Activated naive CD4-positive, alpha-beta T cell treated with anti-CD3 and anti-CD28 coated beads, Interleukin-2, amount 10 ng/mL, durations not matched to agents 7 days and 5 days (primary cell): Measurements from ENCODE around the gene SUGCT.
A peak's percentile ranks its signal among the peaks of the same experiment; 100 is the strongest.
"Not testable (repeated sequence)": the region's sequence is repeated elsewhere in the genome, so short reads cannot be mapped to it uniquely, and the experiment has no call there.

ENCODE experiments used
- CTCF ChIA-PET: fragments of 350-600 bp; sonication (Branson Sonifier 250); formaldehyde crosslinking; loops from one replicate; lab custom pipeline; 2021; ENCODE audit warnings: antibody characterized with exemption; lab: Charles Lee
- DNase-seq: peaks from one replicate; pipeline ENCODE4 v3.0.0-alpha.2; 2020
- H3K27ac Mint-ChIP-seq: one replicate; pipeline ENCODE4 v1.8.0; 2021; ENCODE audit warnings: mild to moderate bottlenecking, moderate library complexity, mixed read lengths
- H3K27me3 Mint-ChIP-seq: one replicate; pipeline ENCODE4 v1.8.0; 2021; ENCODE audit warnings: mild to moderate bottlenecking, mixed read lengths
- H3K36me3 Mint-ChIP-seq: one replicate; pipeline ENCODE4 v1.8.0; 2021; ENCODE audit warnings: mixed read lengths
- H3K4me1 Mint-ChIP-seq: one replicate; pipeline ENCODE4 v1.8.0; 2021; ENCODE audit warnings: mixed read lengths
- H3K4me3 Mint-ChIP-seq: one replicate; pipeline ENCODE4 v1.8.0; 2021; ENCODE audit warnings: mild to moderate bottlenecking, moderate library complexity, mixed read lengths
- H3K9me3 Mint-ChIP-seq: one replicate; pipeline ENCODE4 v1.8.0; 2021; ENCODE audit warnings: mixed read lengths

SUGCT gene

DNA sequence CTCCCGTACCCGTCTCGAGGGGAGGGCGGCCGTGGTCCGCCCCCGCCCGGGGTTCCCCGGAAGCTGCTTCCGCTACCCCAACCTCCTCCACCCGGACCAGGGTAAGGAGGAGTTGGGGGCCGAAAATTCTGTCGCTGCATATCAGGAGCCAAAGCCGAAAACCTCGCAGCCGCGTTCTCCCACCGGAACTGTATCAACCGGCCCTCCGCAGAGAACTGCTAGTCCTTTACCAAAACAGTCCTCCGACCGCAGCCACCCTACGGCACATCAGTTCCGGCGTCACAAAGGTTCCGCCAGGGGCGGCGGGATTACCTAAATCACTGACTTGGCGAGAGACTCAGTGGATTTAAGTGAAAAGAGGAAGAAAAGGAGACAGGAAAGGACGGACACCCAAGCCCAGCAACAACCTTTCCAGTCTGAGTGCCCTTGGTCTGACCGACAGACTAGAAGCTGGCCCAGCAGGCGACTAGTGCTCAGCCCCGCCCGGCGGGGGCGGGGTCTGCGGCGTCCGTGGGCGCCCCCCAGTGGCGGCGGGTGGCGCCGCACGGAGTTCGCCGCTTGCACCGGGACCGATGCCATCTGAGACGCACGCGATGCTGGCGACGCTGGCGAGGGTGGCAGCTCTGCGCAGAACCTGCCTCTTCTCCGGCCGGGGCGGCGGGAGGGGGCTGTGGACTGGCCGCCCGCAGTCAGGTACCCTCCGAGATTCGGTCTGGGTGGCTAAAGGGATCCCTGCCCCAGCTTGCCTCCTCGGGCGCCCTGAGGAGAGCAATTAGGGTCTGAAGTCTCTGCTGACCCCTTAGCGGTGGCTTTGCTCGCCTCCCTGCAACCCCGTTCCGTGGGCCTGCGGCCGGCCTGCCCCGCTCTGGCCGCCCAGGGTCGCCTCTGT is at the start of gene SUGCT, which contains the start of gene MPLKIP:
SUGCT (plus strand) TSS at position 578 of the 889 bp plus-strand sequence.
MPLKIP (minus strand) TSS at position 195 of the 889 bp plus-strand sequence; CDS start at position 140, 55 bp downstream.
- Mint-ChIP-seq H3K27ac (peak within 1 kb of the TSS; percentile 95), H3K27me3 (peaks cover 21% of the 10 kb centered on the region), H3K4me3 (peak within 1 kb of the TSS; percentile 92), H3K9me3 (no peaks in the 10 kb centered on the region), H3K36me3 (peaks cover 9% of the 10 kb centered on the region), H3K4me1 (peaks cover 23% of the 10 kb centered on the region)
- CTCF ChIA-PET, result interaction anchor here (0.8 to 1.8 kb wide), 4 partner anchors 10 to 402 kb away, joined by 3 to 6 read pairs (median 4); no protein-coding TSS in a partner anchor
- DNase-seq, result peak; percentile 87

DNA sequence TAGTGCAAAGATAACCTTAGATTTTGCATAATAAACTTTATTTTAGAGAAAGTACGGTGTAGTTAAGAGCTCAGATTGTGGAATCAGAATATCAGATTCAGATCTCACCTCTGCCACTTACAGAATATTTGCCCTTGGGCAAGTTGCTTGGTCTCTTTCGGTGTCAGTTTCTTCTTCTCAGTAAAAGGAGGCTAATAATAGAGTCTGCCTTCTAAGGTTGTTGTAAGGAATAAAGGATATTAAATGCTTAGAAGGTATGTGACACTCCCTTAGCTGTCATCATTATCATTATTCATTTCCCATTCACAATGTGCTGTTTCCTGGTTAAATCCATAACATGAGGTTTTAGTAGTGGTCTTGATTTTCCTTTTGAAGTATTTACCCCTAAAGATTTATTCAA is 42.6 kb upstream of the SUGCT start:
- H3K36me3 Mint-ChIP-seq, result peaks cover 50% of the 10 kb centered on the region
- no peaks in the 10 kb centered on the region for H3K9me3 Mint-ChIP-seq
- H3K27me3 Mint-ChIP-seq, result no peaks in the 10 kb centered on the region
- no peak overlapping the region for H3K4me3 Mint-ChIP-seq
- H3K27ac Mint-ChIP-seq, result no peak overlapping the region
- no peaks in the 10 kb centered on the region for H3K4me1 Mint-ChIP-seq
- CTCF ChIA-PET, result no interaction called here
- no peak for DNase-seq

DNA sequence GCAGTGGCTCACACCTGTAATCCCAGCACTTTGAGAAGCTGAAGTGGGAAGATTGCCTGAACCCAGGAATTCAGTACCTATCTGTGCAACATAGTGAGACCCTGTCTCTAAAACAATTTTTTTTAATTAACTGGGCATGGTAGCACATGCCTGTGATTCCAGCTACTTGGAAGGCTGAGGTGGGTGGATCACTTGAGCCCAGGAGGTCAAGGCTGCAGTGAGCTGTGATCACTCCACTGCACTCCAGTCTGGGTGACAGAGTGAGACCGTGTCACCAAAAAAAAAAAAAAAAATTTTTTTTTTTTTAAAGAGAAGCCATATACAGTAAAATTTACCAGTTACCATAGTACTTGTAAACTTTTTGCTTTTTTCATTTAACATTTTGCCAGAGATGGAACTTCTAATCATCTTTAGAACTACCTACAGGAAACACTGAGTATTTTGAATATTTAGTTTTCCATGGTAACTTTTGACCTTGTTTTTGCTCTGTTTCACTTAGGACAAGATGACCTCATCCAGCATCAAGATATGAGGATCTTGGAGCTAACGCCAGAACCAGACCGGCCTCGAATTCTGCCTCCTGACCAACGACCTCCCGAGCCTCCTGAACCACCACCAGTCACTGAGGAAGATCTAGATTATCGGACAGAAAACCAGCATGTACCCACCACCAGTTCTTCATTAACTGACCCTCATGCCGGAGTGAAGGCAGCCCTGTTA is 41.0 kb upstream of the SUGCT start:
- Mint-ChIP-seq H3K4me3 (no peak overlapping the region), H3K27me3 (no peaks in the 10 kb centered on the region), H3K27ac (no peak overlapping the region), H3K36me3 (peaks cover 39% of the 10 kb centered on the region), H3K4me1 (no peaks in the 10 kb centered on the region), H3K9me3 (no peaks in the 10 kb centered on the region)
- CTCF ChIA-PET, result no interaction called here
- no peak for DNase-seq

DNA sequence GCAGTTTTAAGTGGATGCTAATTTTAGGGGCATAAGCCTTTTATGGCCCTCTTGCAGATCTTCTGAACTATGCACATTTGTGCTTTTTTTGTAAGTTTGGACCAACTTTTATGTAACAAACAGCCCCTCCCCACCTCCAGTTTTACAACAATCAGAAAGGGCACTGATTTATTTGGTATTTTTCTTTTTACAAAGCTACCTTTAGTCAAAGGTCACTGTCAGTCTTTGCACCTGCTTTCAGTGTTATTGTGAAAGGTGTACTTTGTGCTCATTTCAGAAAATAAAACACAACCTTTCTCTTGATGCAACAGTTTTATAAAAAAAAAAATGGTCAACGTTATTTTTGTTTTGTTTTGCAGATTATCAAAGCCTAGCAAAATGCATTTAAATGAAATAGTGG is 39.6 kb upstream of the SUGCT start:
- Mint-ChIP-seq H3K4me1 (no peaks in the 10 kb centered on the region), H3K9me3 (no peaks in the 10 kb centered on the region), H3K27me3 (no peaks in the 10 kb centered on the region), H3K27ac (no peak overlapping the region), H3K4me3 (no peak overlapping the region), H3K36me3 (peaks cover 31% of the 10 kb centered on the region)
- DNase-seq, result no peak
- CTCF ChIA-PET, result no interaction called here

DNA sequence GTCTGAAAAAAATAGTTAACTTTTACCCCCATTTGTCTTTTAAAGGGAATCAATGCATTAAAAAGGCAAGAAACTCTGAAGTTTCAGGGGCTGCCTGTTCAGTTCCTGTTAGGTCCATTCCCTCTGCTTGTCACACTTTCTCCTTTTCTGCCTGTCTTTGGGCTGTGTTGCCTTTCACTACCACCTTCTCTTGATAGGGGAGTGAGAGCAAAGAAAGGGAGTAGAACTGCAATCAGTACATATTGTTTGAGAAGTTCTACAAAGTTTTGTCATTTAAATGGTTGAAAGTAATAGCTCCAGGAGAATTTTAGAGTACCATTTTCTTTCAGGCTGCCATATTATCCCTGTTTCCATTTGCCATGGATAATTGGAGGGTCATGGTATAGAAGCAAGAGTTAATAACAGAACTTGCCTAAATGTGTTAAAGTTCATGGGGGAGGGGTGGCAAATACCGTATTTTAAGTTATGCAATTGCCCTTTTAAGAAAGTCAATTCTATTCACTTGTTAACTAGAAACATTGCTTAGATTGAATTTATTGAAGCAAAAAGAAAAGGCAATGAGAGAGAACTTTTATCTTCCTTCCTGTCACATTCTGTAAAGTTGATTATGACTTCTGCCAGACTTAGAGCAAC is 39.0 kb upstream of the SUGCT start:
- Mint-ChIP-seq H3K27ac (no peak overlapping the region), H3K4me3 (no peak overlapping the region)
- CTCF ChIA-PET, result no interaction called here

DNA sequence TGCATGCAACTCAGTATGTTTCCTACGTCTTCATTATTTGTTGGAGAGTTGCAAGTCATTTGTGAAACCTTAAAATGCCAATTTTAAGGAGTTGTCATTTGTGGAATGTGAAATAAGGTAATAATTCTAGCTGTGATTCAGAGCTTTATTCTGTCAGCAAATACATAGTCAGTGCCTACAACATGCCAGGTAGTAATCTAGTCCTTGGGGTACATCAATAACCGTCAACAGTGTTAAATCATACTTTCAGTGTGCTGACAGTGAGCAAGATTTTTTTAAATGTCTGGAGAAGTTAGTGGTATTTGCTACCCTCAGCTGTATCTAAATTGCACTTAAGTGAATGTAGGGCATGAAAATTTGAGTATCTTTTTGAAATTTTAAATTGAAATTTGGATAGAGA is 37.1 kb upstream of the SUGCT start:
- Mint-ChIP-seq H3K4me1 (no peaks in the 10 kb centered on the region), H3K27me3 (no peaks in the 10 kb centered on the region), H3K9me3 (no peaks in the 10 kb centered on the region), H3K36me3 (peaks cover 22% of the 10 kb centered on the region), H3K27ac (no peak overlapping the region), H3K4me3 (no peak overlapping the region)
- DNase-seq, result no peak
- CTCF ChIA-PET, result no interaction called here

More for the DNA sequence above, 39.0 kb upstream of the SUGCT start:
- Mint-ChIP-seq H3K9me3 (no peaks in the 10 kb centered on the region), H3K4me1 (no peaks in the 10 kb centered on the region), H3K27me3 (no peaks in the 10 kb centered on the region), H3K36me3 (peaks cover 29% of the 10 kb centered on the region)
- no peak for DNase-seq

DNA sequence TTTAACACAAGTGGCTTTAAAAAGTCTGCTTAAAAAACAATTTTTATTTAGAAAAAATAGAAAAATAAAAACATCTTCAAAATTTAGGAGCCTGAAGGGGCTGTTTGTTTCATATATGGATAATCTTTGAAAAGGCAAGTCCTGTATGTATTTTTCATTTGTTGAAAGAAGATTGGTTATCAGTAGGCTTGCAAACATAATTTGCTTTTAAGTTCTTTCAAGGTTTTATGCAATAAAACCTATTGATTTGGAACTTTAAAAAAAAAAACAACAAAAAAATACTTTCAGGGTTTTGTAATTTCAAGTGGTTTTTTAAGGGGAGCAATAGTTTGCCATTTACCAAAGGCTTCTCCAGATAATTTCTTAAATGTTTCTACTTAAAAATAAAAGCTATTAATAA is 36.0 kb upstream of the SUGCT start:
- H3K36me3 Mint-ChIP-seq, result peaks cover 16% of the 10 kb centered on the region
- no peaks in the 10 kb centered on the region for H3K9me3 Mint-ChIP-seq
- no peak overlapping the region for H3K4me3 Mint-ChIP-seq
- DNase-seq, result no peak
- CTCF ChIA-PET, result no interaction called here
- no peaks in the 10 kb centered on the region for H3K27me3 Mint-ChIP-seq
- no peaks in the 10 kb centered on the region for H3K4me1 Mint-ChIP-seq
- no peak overlapping the region for H3K27ac Mint-ChIP-seq

DNA sequence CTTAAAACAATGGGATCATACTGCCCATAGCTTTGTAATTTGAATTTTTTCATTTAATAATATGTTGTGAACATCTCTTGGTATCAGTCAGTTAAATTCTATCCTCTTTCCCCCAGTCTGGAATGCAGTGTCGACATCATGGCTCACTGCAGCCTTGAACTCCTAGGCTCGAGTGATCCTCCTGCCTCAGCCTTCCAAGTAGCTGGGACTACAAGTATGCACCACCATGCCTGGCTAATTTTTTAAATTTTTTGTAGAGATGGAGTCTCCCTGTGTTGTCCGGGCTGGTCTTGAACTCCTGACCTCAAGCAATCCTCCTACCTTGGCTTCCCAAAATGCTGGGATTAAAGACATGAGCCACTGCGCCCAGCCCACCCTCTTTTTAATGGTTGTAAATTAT is 35.0 kb upstream of the SUGCT start:
- CTCF ChIA-PET, result no interaction called here

GRCh38 chr7:40101201-40101600 is 33.6 kb upstream of the SUGCT start:
- H3K4me1 Mint-ChIP-seq, result no peaks in the 10 kb centered on the region
- no peaks in the 10 kb centered on the region for H3K27me3 Mint-ChIP-seq
- CTCF ChIA-PET, result no interaction called here
- DNase-seq, result no peak
- H3K4me3 Mint-ChIP-seq, result no peak overlapping the region
- no peaks in the 10 kb centered on the region for H3K9me3 Mint-ChIP-seq
- no peak overlapping the region for H3K27ac Mint-ChIP-seq
- no peaks in the 10 kb centered on the region for H3K36me3 Mint-ChIP-seq

More for the DNA sequence above, 35.0 kb upstream of the SUGCT start:
- DNase-seq, result no peak
- Mint-ChIP-seq H3K4me1 (no peaks in the 10 kb centered on the region), H3K27ac (no peak overlapping the region), H3K9me3 (no peaks in the 10 kb centered on the region), H3K4me3 (no peak overlapping the region), H3K27me3 (no peaks in the 10 kb centered on the region), H3K36me3 (peaks cover 6% of the 10 kb centered on the region)

DNA sequence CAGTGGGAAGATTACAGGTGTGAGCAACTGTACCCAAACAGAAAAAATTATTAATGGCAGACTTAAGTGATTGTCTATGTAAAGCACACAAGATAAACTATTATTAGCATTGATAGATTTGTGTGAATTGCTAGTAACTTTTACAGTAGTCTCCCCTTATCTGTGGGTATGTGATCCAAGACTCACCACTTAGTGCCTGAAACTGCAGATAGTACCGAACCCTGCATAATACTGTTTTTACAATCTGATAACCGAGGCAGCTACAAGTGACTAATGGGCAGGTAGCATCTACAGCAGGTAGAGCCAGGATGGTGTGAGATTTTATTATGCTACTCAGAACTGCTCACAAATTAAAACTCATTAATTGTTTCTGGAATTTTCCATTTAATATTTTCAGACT is 31.9 kb upstream of the SUGCT start:
- no peaks in the 10 kb centered on the region for H3K27me3 Mint-ChIP-seq
- no peaks in the 10 kb centered on the region for H3K36me3 Mint-ChIP-seq
- DNase-seq, result no peak
- no peak overlapping the region for H3K4me3 Mint-ChIP-seq
- H3K9me3 Mint-ChIP-seq, result no peaks in the 10 kb centered on the region
- CTCF ChIA-PET, result no interaction called here
- no peak overlapping the region for H3K27ac Mint-ChIP-seq
- H3K4me1 Mint-ChIP-seq, result no peaks in the 10 kb centered on the region

- Mint-ChIP-seq H3K27ac (no peak overlapping the region), H3K27me3 (no peaks in the 10 kb centered on the region)
These were observed 28.8 kb upstream of the SUGCT start for GRCh38 chr7:40105879-40106473.

GRCh38 chr7:40115936-40116335 is 18.9 kb upstream of the SUGCT start:
- Mint-ChIP-seq H3K4me1 (no peaks in the 10 kb centered on the region), H3K36me3 (no peaks in the 10 kb centered on the region), H3K27ac (no peak overlapping the region), H3K27me3 (no peaks in the 10 kb centered on the region), H3K9me3 (no peaks in the 10 kb centered on the region), H3K4me3 (no peak overlapping the region)
- DNase-seq, result no peak
- CTCF ChIA-PET, result no interaction called here

More at GRCh38 chr7:40105879-40106473, 28.8 kb upstream of the SUGCT start:
- CTCF ChIA-PET, result no interaction called here
- DNase-seq, result no peak
- H3K4me1 Mint-ChIP-seq, result no peaks in the 10 kb centered on the region
- H3K4me3 Mint-ChIP-seq, result no peak overlapping the region
- H3K36me3 Mint-ChIP-seq, result no peaks in the 10 kb centered on the region
- H3K9me3 Mint-ChIP-seq, result no peaks in the 10 kb centered on the region

DNA sequence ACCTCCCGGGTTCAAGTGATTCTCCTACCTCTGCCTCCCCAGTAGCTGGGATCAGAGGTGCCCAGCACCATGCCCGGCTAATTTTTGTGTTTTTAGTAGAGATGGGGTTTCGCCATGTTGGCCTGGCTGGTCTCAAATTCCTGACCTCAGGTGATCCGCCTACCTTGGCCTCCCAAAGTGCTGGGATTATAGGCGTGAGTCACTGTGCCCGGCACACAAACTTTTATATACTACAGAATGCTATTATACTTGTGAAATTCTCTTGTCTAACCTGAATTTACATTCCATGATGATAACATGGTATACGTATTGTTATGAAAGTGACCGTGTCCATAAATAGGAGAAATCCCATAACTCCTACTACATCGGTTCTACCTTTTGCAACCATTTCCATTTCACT is 17.6 kb upstream of the SUGCT start:
- H3K9me3 Mint-ChIP-seq, H3K36me3 Mint-ChIP-seq, H3K27me3 Mint-ChIP-seq, DNase-seq, H3K4me3 Mint-ChIP-seq, CTCF ChIA-PET, H3K4me1 Mint-ChIP-seq, H3K27ac Mint-ChIP-seq: not testable (repeated sequence)

DNA sequence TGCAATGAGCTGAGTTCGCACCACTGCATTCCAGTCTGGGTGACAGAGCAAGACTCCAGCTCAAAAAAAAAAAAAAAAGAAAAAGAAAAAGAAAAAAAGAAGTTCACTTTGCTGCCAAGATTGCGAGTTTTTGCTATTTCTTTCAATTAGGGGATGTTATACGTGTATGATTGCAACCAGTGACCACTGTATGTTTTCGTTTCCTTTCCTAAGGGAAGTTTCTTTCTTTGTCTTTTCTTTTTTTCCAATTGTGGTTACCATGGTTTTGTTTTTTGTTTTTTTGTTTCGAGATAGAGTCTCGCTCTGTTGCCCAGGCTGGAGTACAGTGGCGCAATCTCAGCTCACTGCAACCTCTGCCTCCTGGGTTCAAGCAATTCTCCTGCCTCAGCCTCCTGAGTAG is 16.6 kb upstream of the SUGCT start:
- H3K27ac Mint-ChIP-seq, H3K9me3 Mint-ChIP-seq, H3K27me3 Mint-ChIP-seq, H3K4me3 Mint-ChIP-seq, DNase-seq, H3K36me3 Mint-ChIP-seq, CTCF ChIA-PET, H3K4me1 Mint-ChIP-seq: not testable (repeated sequence)
